ENCODE measurements around the gene AK3.

AK3 gene

DNA sequence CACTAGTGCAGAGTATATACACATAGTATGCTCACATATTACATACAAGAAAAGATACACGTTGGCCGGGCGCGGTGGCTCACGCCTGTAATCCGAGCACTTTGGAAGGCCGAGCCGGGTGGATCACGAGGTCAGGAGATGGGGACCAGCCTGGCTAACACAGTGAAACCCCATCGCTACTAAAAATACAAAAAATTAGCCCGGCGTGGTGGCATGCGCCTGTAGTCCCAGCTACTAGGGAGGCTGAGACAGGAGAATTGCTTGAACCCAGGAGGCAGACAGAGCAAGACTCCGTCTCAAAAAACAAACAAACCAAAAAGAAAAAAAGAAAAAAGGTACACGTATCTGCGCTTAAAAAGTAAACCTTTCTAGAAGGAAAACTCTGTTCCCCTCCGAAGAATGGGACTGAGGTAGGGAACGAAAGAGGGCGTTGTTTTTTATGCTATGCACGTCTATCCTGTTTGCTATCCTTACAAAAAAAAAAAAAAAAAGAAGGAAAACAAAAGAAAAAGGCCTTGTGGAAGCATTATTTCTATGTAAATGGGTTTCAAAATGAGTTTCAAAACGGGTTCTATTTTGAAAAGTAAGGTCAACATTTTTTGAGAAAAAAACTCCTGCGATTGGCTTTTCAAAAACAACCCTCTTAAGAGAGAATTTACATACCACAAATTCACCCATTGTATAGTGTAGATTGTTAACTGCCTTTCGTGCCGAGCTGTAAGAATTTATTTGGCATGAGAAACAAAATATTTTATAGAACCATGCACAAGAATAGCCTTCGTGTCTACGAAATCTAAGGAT lies 1.2 kb downstream of the AK3 start:
- TF ChIP-seq NFIC (IDR thresholded peaks at IDR 0.05) (no peak), TAF1 (IDR thresholded peaks at IDR 0.05; ENCODE audit: low read depth) (no peak), YY1 (IDR thresholded peaks at IDR 0.05; ENCODE audit: low read depth) (no peak), CEBPB (IDR thresholded peaks at IDR 0.05) (no peak), ZBTB7A (IDR thresholded peaks at IDR 0.05; ENCODE audit: low read depth) (no peak), TEAD4 (IDR thresholded peaks at IDR 0.05) (no peak), TCF12 (IDR thresholded peaks at IDR 0.05; ENCODE audit: low read depth) (no peak), EGR1 (IDR thresholded peaks at IDR 0.05) (no peak), EP300 (IDR thresholded peaks at IDR 0.05; ENCODE audit: borderline replicate concordance) (no peak)
- TF ChIP-seq, protein P1, sequence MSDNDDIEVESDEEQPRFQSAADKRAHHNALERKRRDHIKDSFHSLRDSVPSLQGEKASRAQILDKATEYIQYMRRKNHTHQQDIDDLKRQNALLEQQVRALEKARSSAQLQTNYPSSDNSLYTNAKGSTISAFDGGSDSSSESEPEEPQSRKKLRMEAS (IDR thresholded peaks at IDR 0.05), result no peak
- TF ChIP-seq, protein P2, sequence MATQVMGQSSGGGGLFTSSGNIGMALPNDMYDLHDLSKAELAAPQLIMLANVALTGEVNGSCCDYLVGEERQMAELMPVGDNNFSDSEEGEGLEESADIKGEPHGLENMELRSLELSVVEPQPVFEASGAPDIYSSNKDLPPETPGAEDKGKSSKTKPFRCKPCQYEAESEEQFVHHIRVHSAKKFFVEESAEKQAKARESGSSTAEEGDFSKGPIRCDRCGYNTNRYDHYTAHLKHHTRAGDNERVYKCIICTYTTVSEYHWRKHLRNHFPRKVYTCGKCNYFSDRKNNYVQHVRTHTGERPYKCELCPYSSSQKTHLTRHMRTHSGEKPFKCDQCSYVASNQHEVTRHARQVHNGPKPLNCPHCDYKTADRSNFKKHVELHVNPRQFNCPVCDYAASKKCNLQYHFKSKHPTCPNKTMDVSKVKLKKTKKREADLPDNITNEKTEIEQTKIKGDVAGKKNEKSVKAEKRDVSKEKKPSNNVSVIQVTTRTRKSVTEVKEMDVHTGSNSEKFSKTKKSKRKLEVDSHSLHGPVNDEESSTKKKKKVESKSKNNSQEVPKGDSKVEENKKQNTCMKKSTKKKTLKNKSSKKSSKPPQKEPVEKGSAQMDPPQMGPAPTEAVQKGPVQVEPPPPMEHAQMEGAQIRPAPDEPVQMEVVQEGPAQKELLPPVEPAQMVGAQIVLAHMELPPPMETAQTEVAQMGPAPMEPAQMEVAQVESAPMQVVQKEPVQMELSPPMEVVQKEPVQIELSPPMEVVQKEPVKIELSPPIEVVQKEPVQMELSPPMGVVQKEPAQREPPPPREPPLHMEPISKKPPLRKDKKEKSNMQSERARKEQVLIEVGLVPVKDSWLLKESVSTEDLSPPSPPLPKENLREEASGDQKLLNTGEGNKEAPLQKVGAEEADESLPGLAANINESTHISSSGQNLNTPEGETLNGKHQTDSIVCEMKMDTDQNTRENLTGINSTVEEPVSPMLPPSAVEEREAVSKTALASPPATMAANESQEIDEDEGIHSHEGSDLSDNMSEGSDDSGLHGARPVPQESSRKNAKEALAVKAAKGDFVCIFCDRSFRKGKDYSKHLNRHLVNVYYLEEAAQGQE (IDR thresholded peaks at IDR 0.05; ENCODE audit: low read depth), result no peak
- TF ChIP-seq, protein P3, sequence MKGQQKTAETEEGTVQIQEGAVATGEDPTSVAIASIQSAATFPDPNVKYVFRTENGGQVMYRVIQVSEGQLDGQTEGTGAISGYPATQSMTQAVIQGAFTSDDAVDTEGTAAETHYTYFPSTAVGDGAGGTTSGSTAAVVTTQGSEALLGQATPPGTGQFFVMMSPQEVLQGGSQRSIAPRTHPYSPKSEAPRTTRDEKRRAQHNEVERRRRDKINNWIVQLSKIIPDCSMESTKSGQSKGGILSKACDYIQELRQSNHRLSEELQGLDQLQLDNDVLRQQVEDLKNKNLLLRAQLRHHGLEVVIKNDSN (IDR thresholded peaks at IDR 0.05), result no peak

DNA sequence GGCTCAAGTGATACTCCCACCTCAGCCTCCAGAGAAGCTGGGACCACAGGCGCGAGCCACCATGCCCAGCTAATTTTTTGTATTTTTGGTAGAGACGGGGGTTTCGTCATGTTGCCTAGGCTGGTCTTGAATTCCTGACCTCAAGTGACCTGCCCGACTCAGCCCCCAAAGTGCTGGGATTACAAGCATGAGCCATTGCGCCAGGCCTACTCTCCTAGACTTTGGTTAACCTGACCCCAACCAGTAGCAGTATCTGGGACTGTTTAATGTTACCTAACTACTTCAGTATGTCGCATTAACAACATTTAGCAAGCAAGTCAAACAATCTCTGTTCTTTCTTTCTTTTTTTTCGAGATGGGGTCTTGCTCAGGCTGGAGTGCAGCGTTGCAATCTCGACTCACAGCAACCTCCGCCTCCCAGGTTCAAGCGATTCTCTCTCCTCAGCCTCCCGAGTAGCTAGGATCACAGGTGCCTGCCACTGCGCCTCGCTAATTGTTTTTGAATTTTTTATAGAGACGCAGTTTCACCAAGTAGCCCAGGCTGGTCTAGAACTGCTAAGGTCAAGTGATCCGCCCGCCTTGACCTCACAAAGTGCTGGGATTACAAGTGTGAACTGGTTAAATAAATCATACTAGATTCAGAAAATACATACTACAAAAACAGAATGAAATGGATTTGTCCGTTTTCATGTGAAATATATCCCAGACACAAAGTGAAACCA lies 2.0 kb downstream of the AK3 start:
- TF ChIP-seq TAF1 (IDR thresholded peaks at IDR 0.05; ENCODE audit: low read depth), result no peak
- no peak for TF ChIP-seq CREB1 (IDR thresholded peaks at IDR 0.05; ENCODE audit: low read depth)
- TF ChIP-seq, protein P2 (IDR thresholded peaks at IDR 0.05; ENCODE audit: low read depth), result no peak
- TF ChIP-seq YY1 (IDR thresholded peaks at IDR 0.05; ENCODE audit: low read depth), result no peak
- TF ChIP-seq EGR1 (IDR thresholded peaks at IDR 0.05), result no peak
- TF ChIP-seq, protein P1 (IDR thresholded peaks at IDR 0.05), result no peak
- no peak for TF ChIP-seq TEAD4 (IDR thresholded peaks at IDR 0.05)
- no peak for TF ChIP-seq RAD21 (IDR thresholded peaks at IDR 0.05; ENCODE audit: low read depth)
- TF ChIP-seq NFIC (IDR thresholded peaks at IDR 0.05), result no peak
- TF ChIP-seq, protein P3 (IDR thresholded peaks at IDR 0.05), result no peak
- no peak for TF ChIP-seq ZBTB7A (IDR thresholded peaks at IDR 0.05; ENCODE audit: low read depth)
- TF ChIP-seq EP300 (IDR thresholded peaks at IDR 0.05; ENCODE audit: borderline replicate concordance), result no peak
- TF ChIP-seq CEBPB (IDR thresholded peaks at IDR 0.05), result no peak
- TF ChIP-seq TCF12 (IDR thresholded peaks at IDR 0.05; ENCODE audit: low read depth), result no peak
- TF ChIP-seq FOXM1 (IDR thresholded peaks at IDR 0.05; ENCODE audit: borderline replicate concordance, low read depth), result no peak

DNA sequence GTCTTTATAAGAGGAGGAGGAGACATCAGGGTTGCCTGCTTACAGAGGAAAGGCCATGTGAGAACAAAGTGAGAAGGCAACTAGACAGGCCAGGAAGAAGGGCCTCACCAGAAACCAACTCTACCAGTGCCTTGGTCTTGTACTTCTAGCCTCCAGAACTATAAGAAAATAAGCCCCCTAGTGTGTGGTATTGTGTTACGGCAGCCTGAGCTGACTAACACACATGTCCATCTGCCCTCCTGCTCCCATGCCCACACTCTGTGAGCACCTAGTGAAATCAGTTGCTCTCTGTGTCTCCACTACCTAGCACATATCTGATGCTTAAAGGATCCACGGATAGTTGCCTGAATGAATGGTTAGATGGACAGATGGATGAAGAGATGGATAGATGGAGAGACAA lies 6.9 kb downstream of the AK3 start:
- TF ChIP-seq, protein P2 (IDR thresholded peaks at IDR 0.05; ENCODE audit: low read depth), result no peak
- no peak for TF ChIP-seq NFIC (IDR thresholded peaks at IDR 0.05)
- TF ChIP-seq CEBPB (IDR thresholded peaks at IDR 0.05), result no peak
- TF ChIP-seq EGR1 (IDR thresholded peaks at IDR 0.05), result no peak
- TF ChIP-seq TEAD4 (IDR thresholded peaks at IDR 0.05), result no peak

DNA sequence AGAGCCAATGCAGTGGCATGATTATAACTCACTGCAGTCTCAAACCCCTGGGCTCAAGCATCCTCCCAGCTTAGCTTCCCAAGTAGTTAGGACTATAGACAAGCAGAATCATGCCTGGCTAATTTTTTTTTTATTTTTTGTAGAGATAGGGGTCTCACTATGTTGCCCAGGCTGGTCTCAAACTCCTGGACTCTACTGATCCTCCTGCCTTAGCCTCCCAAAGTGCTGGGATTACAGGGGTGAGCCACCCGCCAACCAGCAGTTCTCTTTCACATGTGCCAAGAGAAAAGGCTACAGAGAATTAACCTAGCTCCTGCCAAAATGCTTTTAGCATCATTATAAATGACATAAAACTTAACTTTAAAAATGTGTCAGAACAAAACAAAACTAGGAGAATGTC lies 8.1 kb downstream of the AK3 start:
- TF ChIP-seq CREB1 (IDR thresholded peaks at IDR 0.05; ENCODE audit: low read depth) (no peak), EGR1 (IDR thresholded peaks at IDR 0.05) (no peak), NFIC (IDR thresholded peaks at IDR 0.05) (no peak), FOXM1 (IDR thresholded peaks at IDR 0.05; ENCODE audit: borderline replicate concordance, low read depth) (no peak), CEBPB (IDR thresholded peaks at IDR 0.05) (no peak), RAD21 (IDR thresholded peaks at IDR 0.05; ENCODE audit: low read depth) (no peak), YY1 (IDR thresholded peaks at IDR 0.05; ENCODE audit: low read depth) (no peak), EP300 (IDR thresholded peaks at IDR 0.05; ENCODE audit: borderline replicate concordance) (no peak), ZBTB7A (IDR thresholded peaks at IDR 0.05; ENCODE audit: low read depth) (no peak), TCF12 (IDR thresholded peaks at IDR 0.05; ENCODE audit: low read depth) (no peak), TAF1 (IDR thresholded peaks at IDR 0.05; ENCODE audit: low read depth) (no peak), TEAD4 (IDR thresholded peaks at IDR 0.05) (no peak)
- TF ChIP-seq, protein P2 (IDR thresholded peaks at IDR 0.05; ENCODE audit: low read depth), result no peak
- TF ChIP-seq, protein P3 (IDR thresholded peaks at IDR 0.05), result no peak
- TF ChIP-seq, protein P1 (IDR thresholded peaks at IDR 0.05), result no peak

All from Ishikawa (cell line).